IMR-90 (cell line): ENCODE measurements around the gene COL4A1. TPM values are rescaled to one million over a fixed set of nuclear protein-coding genes. Genes with fewer than 3 reads are reported as not detected.
A peak's percentile ranks its signal among the peaks of the same experiment; 100 is the strongest.

Experiments used
- ATAC-seq: fragments of 200-7000 bp; cut with Tn5 transposase; 2 replicates; pipeline ENCODE4 v1.9.1; 2020; ENCODE audit warnings: low read depth, mild to moderate bottlenecking, moderate library complexity
- BruUV-seq: library from RNA; stranded (reverse); fragments of 400-500 nt; replicated peaks from 2 replicates; lab custom pipeline; 2021; lab: Mats Ljungman, UMichigan
- CTCF ChIA-PET: fragments of 300-600 bp; formaldehyde crosslinking; extraction: SDS; loops from one replicate; lab custom pipeline; 2021; ENCODE audit warnings: antibody characterized with exemption; lab: Yijun Ruan, JAX
- POLR2A ChIA-PET: fragments of 300-600 bp; sonication (Branson Sonifier 250); formaldehyde crosslinking; loops from one replicate; lab custom pipeline; 2022; ENCODE audit warnings: antibody characterized with exemption; ENCODE audit not compliant: unreplicated experiment; lab: Charles Lee
- DNase-seq: peaks from one replicate; pipeline ENCODE4 v3.0.0; 2013
- H2AFZ ChIP-seq: replicated peaks from 2 replicates; pipeline ENCODE3; 2013; ENCODE audit warnings: low read length, mild to moderate bottlenecking; ENCODE audit not compliant: poor library complexity
- H2AK5ac ChIP-seq: 2 replicates; pipeline ENCODE4 v1.6.1; 2013; ENCODE audit warnings: low read depth, low read length, inconsistent platforms
- H2AK9ac ChIP-seq: replicated peaks from 2 replicates; pipeline ENCODE3; 2013; ENCODE audit warnings: mild to moderate bottlenecking, low read depth, low read length, moderate library complexity; ENCODE audit not compliant: poor library complexity
- H2BK120ac ChIP-seq: 2 replicates; pipeline ENCODE4 v1.6.1; 2013; ENCODE audit warnings: low read depth, low read length, inconsistent platforms
- H2BK15ac ChIP-seq: 3 replicates; pipeline ENCODE4 v1.6.1; 2013; ENCODE audit warnings: low read depth, low read length, inconsistent platforms
- H2BK20ac ChIP-seq: 2 replicates; pipeline ENCODE4 v1.6.1; 2013; ENCODE audit warnings: low read depth, mild to moderate bottlenecking, inconsistent platforms, low read length, moderate library complexity
- H2BK5ac ChIP-seq: 2 replicates; pipeline ENCODE4 v1.6.1; 2013; ENCODE audit warnings: mild to moderate bottlenecking, low read depth, low read length, inconsistent platforms; ENCODE audit not compliant: poor library complexity, severe bottlenecking
- H3K14ac ChIP-seq: replicated peaks from 2 replicates; pipeline ENCODE4 v1.6.1; 2013; ENCODE audit warnings: low read depth, low read length, inconsistent platforms
- H3K18ac ChIP-seq: 2 replicates; pipeline ENCODE4 v1.6.1; 2013; ENCODE audit warnings: low read depth, low read length, control low read depth
- H3K23ac ChIP-seq: 2 replicates; pipeline ENCODE4 v1.6.1; 2013; ENCODE audit warnings: low read depth, low read length, inconsistent platforms
- H3K27ac ChIP-seq: 2 replicates; pipeline ENCODE4 v1.5.1; 2013; ENCODE audit warnings: mild to moderate bottlenecking, control low read depth, low read length; ENCODE audit not compliant: insufficient read depth
- H3K27me3 ChIP-seq: 2 replicates; pipeline ENCODE4 v1.6.1; 2013; ENCODE audit warnings: low read length; ENCODE audit not compliant: control insufficient read depth, insufficient read depth
- H3K36me3 ChIP-seq: 2 replicates; pipeline ENCODE4 v1.6.1; 2013; ENCODE audit warnings: low read length, mixed read lengths; ENCODE audit not compliant: control insufficient read depth, insufficient read depth
- H3K4ac ChIP-seq: 2 replicates; pipeline ENCODE4 v1.6.1; 2013; ENCODE audit warnings: low read depth, low read length, inconsistent platforms
- H3K4me1 ChIP-seq: 2 replicates; pipeline ENCODE4 v1.6.1; 2013; ENCODE audit warnings: low read length, mixed read lengths; ENCODE audit not compliant: control insufficient read depth, insufficient read depth
- H3K4me2 ChIP-seq: 2 replicates; pipeline ENCODE4 v1.6.1; 2013; ENCODE audit warnings: low read depth, mild to moderate bottlenecking, control low read depth, low read length, moderate library complexity
- H3K4me3 ChIP-seq: 2 replicates; pipeline ENCODE4 v1.5.1; 2013; ENCODE audit warnings: low read depth, mild to moderate bottlenecking, control low read depth, low read length, moderate library complexity; ENCODE audit not compliant: insufficient read depth
- H3K56ac ChIP-seq: 2 replicates; pipeline ENCODE4 v1.6.1; 2013; ENCODE audit warnings: low read length, inconsistent platforms; ENCODE audit not compliant: insufficient read depth; ENCODE audit errors: extremely low read depth
- H3K79me1 ChIP-seq, 2 experiments: 2 replicates each; pipeline ENCODE4 v1.6.1; 2013; ENCODE audit warnings: low read length in 2 of 2, inconsistent platforms in 1 of 2, low read depth in 1 of 2
- H3K9ac ChIP-seq: 2 replicates; pipeline ENCODE4 v1.6.1; 2013; ENCODE audit warnings: low read depth, low read length, control low read depth
- H3K9me1 ChIP-seq: 2 replicates; pipeline ENCODE4 v1.6.1; 2013; ENCODE audit warnings: low read length, inconsistent platforms; ENCODE audit not compliant: insufficient read depth
- H3K9me3 ChIP-seq: 2 replicates; pipeline ENCODE4 v1.6.1; 2013; ENCODE audit warnings: low read length; ENCODE audit not compliant: control insufficient read depth, insufficient read depth
- H4K20me1 ChIP-seq: 2 replicates; pipeline ENCODE4 v1.6.1; 2013; ENCODE audit warnings: low read length, inconsistent platforms; ENCODE audit not compliant: insufficient read depth
- H4K5ac ChIP-seq: 2 replicates; pipeline ENCODE4 v1.6.1; 2013; ENCODE audit warnings: mild to moderate bottlenecking, low read depth, low read length, control low read depth
- H4K8ac ChIP-seq, 2 experiments: 2 replicates each; pipeline ENCODE4 v1.6.1; 2013; ENCODE audit warnings: low read depth in 2 of 2, low read length in 2 of 2, control low read depth in 1 of 2, inconsistent platforms in 1 of 2
- H4K91ac ChIP-seq: 2 replicates; pipeline ENCODE4 v1.6.1; 2013; ENCODE audit warnings: low read depth, low read length, inconsistent platforms; ENCODE audit not compliant: insufficient read depth
- FOS ChIP-seq: fragments of 150-350 bp; IDR thresholded peaks from 2 replicates; pipeline ENCODE4 v1.6.1; 2016; ENCODE audit warnings: low read depth, low read length
- MAFK ChIP-seq: IDR thresholded peaks from 2 replicates; pipeline ENCODE4 v1.6.1; 2012; ENCODE audit warnings: low read depth, low read length, improper control_type of control experiment
- MAZ ChIP-seq: IDR thresholded peaks from 2 replicates; pipeline ENCODE4 v1.6.1; 2012; ENCODE audit warnings: low read depth, mild to moderate bottlenecking, low read length, improper control_type of control experiment, moderate library complexity, borderline replicate concordance
- POLR2A ChIP-seq: IDR thresholded peaks from 2 replicates; pipeline ENCODE4 v1.6.1; 2012; ENCODE audit warnings: mild to moderate bottlenecking, low read depth, low read length
- RFX5 ChIP-seq: IDR thresholded peaks from 2 replicates; pipeline ENCODE4 v1.8.0; 2012; ENCODE audit warnings: low read depth, mild to moderate bottlenecking, low read length, moderate library complexity
- WGBS, 2 experiments: methylation state at CpG; one replicate each; pipeline versions ENCODE4 v1.1.5 to v1.1.7; 2013; ENCODE audit warnings: missing lambda C conversion rate in 2 of 2; ENCODE audit not compliant: insufficient read length in 1 of 2; ENCODE audit errors: extremely low coverage in 2 of 2; 5-methylcytosine and 5-hydroxymethylcytosine counted together
- dilution Hi-C: fragments of 300-500 bp; cut with HindIII; formaldehyde crosslinking; loops from one replicate; pipeline ENCODE4 v1.14.3; 2018; ENCODE audit warnings: low sequenced_read_pairs; ENCODE audit not compliant: unreplicated experiment
- in situ Hi-C: fragments of 300-500 bp; cut with MboI; formaldehyde crosslinking; loops from 3 replicates; pipeline ENCODE4 v1.14.3; 2019; ENCODE audit warnings: low sequenced_read_pairs, inconsistent platforms, mixed read lengths
- intact Hi-C: fragments of 100-400 bp; cut with micrococcal nuclease; formaldehyde crosslinking; loops from 2 replicates; pipeline ENCODE4 v1.10.0; 2022
- polyA plus RNA-seq, 3 experiments: library from polyadenylated mRNA; depleted of rRNA; stranded (reverse); fragments of >200 nt; gene quantifications; 2 replicates each; pipeline ENCODE4 v1.2.3, GENCODE V29; 2012; ENCODE audit warnings: low replicate concordance in 1 of 3
- total RNA-seq: library from RNA; depleted of rRNA; stranded (reverse); fragments of >200 nt; gene quantifications from 2 replicates; pipeline ENCODE4 v1.2.3, GENCODE V29; 2012
- TF ChIP-seq, protein P1 (sequence below): conservative IDR thresholded peaks from 2 replicates; pipeline ENCODE4 v1.5.1; 2012; ENCODE audit warnings: mild to moderate bottlenecking, low read depth, low read length, improper control_type of control experiment

Gene COL4A1
- total and polyA plus RNA-seq, 2 of the 4 experiments (the other 2 are of a cell fraction): 230 to 337 TPM

DNA sequence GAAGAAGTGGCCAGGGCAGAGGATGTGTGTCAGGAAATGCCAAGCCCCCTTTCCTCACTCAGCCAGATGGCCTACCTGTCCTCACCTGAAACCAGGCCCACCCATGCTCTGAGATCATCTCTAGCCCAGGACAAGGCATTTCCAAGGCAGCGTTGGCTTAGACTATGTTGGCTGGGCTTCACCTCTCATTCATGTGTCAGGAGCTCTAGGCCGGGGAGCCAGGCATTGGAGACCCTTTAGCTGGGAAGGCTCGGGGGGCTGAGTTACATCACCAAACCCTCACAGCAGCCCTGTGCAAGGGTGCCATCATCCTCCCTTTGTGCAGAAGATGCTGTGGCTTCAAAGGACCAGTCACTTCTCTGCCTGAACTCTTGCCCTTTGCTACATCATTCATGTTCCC, 40.1 kb upstream of the COL4A1 start:
- peak overlapping the region; percentile 1; a peak in 3 of 4 replicates for H4K8ac ChIP-seq
- H3K36me3 ChIP-seq: peaks cover 25% of the 10 kb centered on the region
- WGBS, 2 experiments: 94% methylated on average over 2 of the region's 3 CpGs; no CpG with 5 or more reads in 1 of the 2 experiments
- H3K56ac ChIP-seq: 0 out of 2 replicates have a peak overlapping the region, but pooled peaks have one; percentile 23
- H3K4ac ChIP-seq: peak overlapping the region; percentile 67
- H2BK20ac ChIP-seq: peak overlapping the region; percentile 15
- H2AFZ ChIP-seq: no peak overlapping the region
- no peak overlapping the region for H2AK9ac ChIP-seq
- peak overlapping the region; percentile 33 for H2BK120ac ChIP-seq
- peak overlapping the region; percentile 55 for H4K91ac ChIP-seq
- peak overlapping the region; percentile 56 for H2BK5ac ChIP-seq
- peak overlapping the region; percentile 2; the same call in 1 of the 2 replicates for H3K4me2 ChIP-seq
- H3K79me1 ChIP-seq: peaks cover 58 to 95% of the 10 kb centered on the region in 2 experiments
- H4K20me1 ChIP-seq: peaks cover 50% of the 10 kb centered on the region
- peak overlapping the region; percentile 44 for H3K18ac ChIP-seq
- H3K9me1 ChIP-seq: peaks cover 58% of the 10 kb centered on the region
- in situ Hi-C loops (no loop called here), intact Hi-C loops (no loop called here), dilution Hi-C loops (no loop called here)
- H3K4me1 ChIP-seq: peaks cover 26% of the 10 kb centered on the region
- no peaks in the 10 kb centered on the region for H3K27me3 ChIP-seq
- peak overlapping the region; percentile 31; the same call in 1 of the 2 replicates for H3K27ac ChIP-seq
- H3K9ac ChIP-seq: no peak overlapping the region
- no peak for ATAC-seq
- no peak overlapping the region for H3K23ac ChIP-seq
- H4K5ac ChIP-seq: peak overlapping the region; percentile 70
- H3K14ac ChIP-seq: peak overlapping the region; percentile 14
- peak overlapping the region; percentile 88 for H2AK5ac ChIP-seq
- no peak overlapping the region for H3K4me3 ChIP-seq
- TF ChIP-seq MAZ (no peak), FOS (no peak), RFX5 (no peak), POLR2A (0 out of 2 replicates have a peak, but pooled peaks have one; percentile 10), MAFK (no peak)
- TF ChIP-seq, protein P1, sequence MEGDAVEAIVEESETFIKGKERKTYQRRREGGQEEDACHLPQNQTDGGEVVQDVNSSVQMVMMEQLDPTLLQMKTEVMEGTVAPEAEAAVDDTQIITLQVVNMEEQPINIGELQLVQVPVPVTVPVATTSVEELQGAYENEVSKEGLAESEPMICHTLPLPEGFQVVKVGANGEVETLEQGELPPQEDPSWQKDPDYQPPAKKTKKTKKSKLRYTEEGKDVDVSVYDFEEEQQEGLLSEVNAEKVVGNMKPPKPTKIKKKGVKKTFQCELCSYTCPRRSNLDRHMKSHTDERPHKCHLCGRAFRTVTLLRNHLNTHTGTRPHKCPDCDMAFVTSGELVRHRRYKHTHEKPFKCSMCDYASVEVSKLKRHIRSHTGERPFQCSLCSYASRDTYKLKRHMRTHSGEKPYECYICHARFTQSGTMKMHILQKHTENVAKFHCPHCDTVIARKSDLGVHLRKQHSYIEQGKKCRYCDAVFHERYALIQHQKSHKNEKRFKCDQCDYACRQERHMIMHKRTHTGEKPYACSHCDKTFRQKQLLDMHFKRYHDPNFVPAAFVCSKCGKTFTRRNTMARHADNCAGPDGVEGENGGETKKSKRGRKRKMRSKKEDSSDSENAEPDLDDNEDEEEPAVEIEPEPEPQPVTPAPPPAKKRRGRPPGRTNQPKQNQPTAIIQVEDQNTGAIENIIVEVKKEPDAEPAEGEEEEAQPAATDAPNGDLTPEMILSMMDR: no peak
- DNase-seq: no peak
- peak overlapping the region; percentile 4; the same call in 2 of the 3 replicates for H2BK15ac ChIP-seq
- no TSS peak for BruUV-seq
- CTCF ChIA-PET: interaction anchor here (1.0 kb wide), 1 partner anchor 73 kb away, joined by 4 read pairs; no protein-coding TSS in a partner anchor
- no peaks in the 10 kb centered on the region for H3K9me3 ChIP-seq
- POLR2A ChIA-PET: no interaction called here
